GM12878 (cell line): Measurements from ENCODE around the gene MIEN1. TPM values are rescaled to one million over a fixed set of nuclear protein-coding genes. Genes with fewer than 3 reads are reported as not detected.

ENCODE experiments used
- ATAC-seq: fragments of 200-7000 bp; cut with Tn5 transposase; 3 replicates; pipeline ENCODE4 v1.9.1; 2020; ENCODE audit warnings: mild to moderate bottlenecking, moderate library complexity
- BruUV-seq: library from RNA; stranded (reverse); fragments of 400-500 nt; replicated peaks from 2 replicates; lab custom pipeline; 2021; lab: Mats Ljungman, UMichigan
- CTCF ChIA-PET: fragments of 300-600 bp; sonication (Branson Sonifier 250); formaldehyde crosslinking; extraction: SDS; loops from one replicate; lab custom pipeline; 2021; ENCODE audit warnings: inconsistent platforms; lab: Yijun Ruan, JAX
- POLR2A ChIA-PET: fragments of 350-600 bp; formaldehyde crosslinking; extraction: SDS; loops from one replicate; lab custom pipeline; 2021; ENCODE audit warnings: inconsistent platforms; lab: Charles Lee
- RAD21 ChIA-PET: fragments of 300-600 bp; sonication (Branson Sonifier 250); formaldehyde crosslinking; loops from one replicate; lab custom pipeline; 2023; ENCODE audit warnings: antibody characterized with exemption; ENCODE audit not compliant: unreplicated experiment; lab: Charles Lee
- SMC1A ChIA-PET: fragments of 300-600 bp; sonication (Branson Sonifier 250); formaldehyde crosslinking; loops from one replicate; lab custom pipeline; 2023; ENCODE audit not compliant: unreplicated experiment, uncharacterized antibody; lab: Charles Lee
- DNase-seq: peaks from one replicate; pipeline ENCODE4 v3.0.0-alpha.2; 2011; ENCODE audit warnings: low read depth, low spot score
- FAIRE-seq: peaks from 3 replicates; lab custom pipeline; 2011; peaks lifted over from hg19 to GRCh38; lab: Jason Lieb, UNC
- H2AFZ ChIP-seq: 2 replicates; pipeline ENCODE4 v1.6.0; 2011; ENCODE audit warnings: low read depth, low read length, control low read depth; ENCODE audit not compliant: control insufficient read depth
- H3K27ac ChIP-seq: 2 replicates; pipeline ENCODE4 v1.5.1; 2011; ENCODE audit warnings: control low read depth; ENCODE audit not compliant: control insufficient read depth, insufficient read depth
- H3K27me3 ChIP-seq, 2 experiments: replicated peaks in 1 of 2; 2 replicates each; pipeline versions ENCODE4 v1.6.0 to v1.6.1; 2011; ENCODE audit warnings: low read length in 1 of 2; ENCODE audit not compliant: control insufficient read depth in 2 of 2, insufficient read depth in 2 of 2
- H3K36me3 ChIP-seq, 2 experiments: 2 replicates each; pipeline ENCODE4 v1.5.1; 2011; ENCODE audit warnings: low read length in 1 of 2; ENCODE audit not compliant: control insufficient read depth in 2 of 2, insufficient read depth in 2 of 2
- H3K4me1 ChIP-seq: 2 replicates; pipeline ENCODE4 v1.6.1; 2011; ENCODE audit warnings: mild to moderate bottlenecking, low read length, moderate library complexity, mixed read lengths; ENCODE audit not compliant: control insufficient read depth, insufficient read depth
- H3K4me2 ChIP-seq: 2 replicates; pipeline ENCODE4 v1.6.0; 2011; ENCODE audit warnings: control low read depth; ENCODE audit not compliant: control insufficient read depth, insufficient read depth
- H3K4me3 ChIP-seq: fragments of 200-600 bp; sonication (generic); 2 replicates; pipeline ENCODE4 v1.5.1; 2016
- H3K79me2 ChIP-seq: 2 replicates; pipeline ENCODE4 v1.6.0; 2011; ENCODE audit warnings: low read length; ENCODE audit not compliant: control insufficient read depth, insufficient read depth
- H3K9ac ChIP-seq: 2 replicates; pipeline ENCODE4 v1.8.0; 2011; ENCODE audit warnings: low read length, control low read depth, mixed read lengths; ENCODE audit not compliant: control insufficient read depth, insufficient read depth
- H3K9me3 ChIP-seq: replicated peaks from 3 replicates; pipeline ENCODE4 v1.5.1; 2011; ENCODE audit warnings: mild to moderate bottlenecking, low read length; ENCODE audit not compliant: control insufficient read depth, insufficient read depth
- H4K20me1 ChIP-seq: 2 replicates; pipeline ENCODE4 v1.6.0; 2011; ENCODE audit not compliant: control insufficient read depth, insufficient read depth
- EP300 ChIP-seq, 2 experiments: fragments of 150-350 bp in 1 of 2; IDR thresholded peaks; 2 replicates each; pipeline ENCODE4 v1.6.1; 2011 to 2012; ENCODE audit warnings: low read depth in 2 of 2, low read length in 2 of 2, borderline replicate concordance in 1 of 2, improper control_type of control experiment in 1 of 2, inconsistent platforms in 1 of 2; ENCODE audit not compliant: control insufficient read depth in 1 of 2
- ETV6 ChIP-seq, 2 experiments: fragments of 450-650 bp in 1 of 2; IDR thresholded peaks in 1 of 2; conservative IDR thresholded peaks in 1 of 2; 2 replicates each; pipeline ENCODE4 v1.6.1; 2014; ENCODE audit warnings: antibody characterized with exemption in 1 of 2, borderline replicate concordance in 1 of 2, low read depth in 1 of 2, mild to moderate bottlenecking in 1 of 2, moderate library complexity in 1 of 2
- IRF4 ChIP-seq: IDR thresholded peaks from 2 replicates; pipeline ENCODE4 v1.6.1; 2011; ENCODE audit warnings: low read depth, low read length
- WGBS: methylation state at CpG from one replicate; pipeline ENCODE4 v1.1.6; 2016; ENCODE audit warnings: low lambda C conversion rate; ENCODE audit not compliant: insufficient replicate concordance, insufficient coverage; ENCODE audit errors: missing lambda C conversion rate; 5-methylcytosine and 5-hydroxymethylcytosine counted together
- in situ Hi-C: fragments of 300-500 bp; cut with MboI; formaldehyde crosslinking; loops from 9 replicates; pipeline ENCODE4 v1.14.3; 2018; ENCODE audit warnings: mixed read lengths
- intact Hi-C: fragments of 100-400 bp; cut with micrococcal nuclease; formaldehyde crosslinking; loops from one replicate; pipeline ENCODE4 v1.14.2; 2022; ENCODE audit not compliant: unreplicated experiment
- polyA plus RNA-seq, 11 experiments: library from polyadenylated mRNA; depleted of rRNA in 4 of 11; unstranded in 6 of 11; stranded (reverse) in 5 of 11; fragments of >200 nt; fragmentation: Nextera tagmentation in 4 of 11; fragmentation: Illumina TruSeq in 1 of 11; extraction: Ambion mirVana in 4 of 11; extraction: Trizol in 1 of 11; gene quantifications; 1 replicate in 1 of 11; 2 replicates in 10 of 11; pipeline versions ENCODE4 v1.2.1 to v1.2.3, GENCODE V29; 2011 to 2016; ENCODE audit warnings: inconsistent platforms in 2 of 11, missing spikeins in 2 of 11, low read depth in 1 of 11
- total RNA-seq, 4 experiments: library from RNA; depleted of rRNA in 3 of 4; stranded (reverse); fragments of >200 nt in 3 of 4; fragmentation: Illumina TruSeq in 1 of 4; extraction: Trizol in 1 of 4; gene quantifications; 2 replicates each; pipeline versions ENCODE4 v1.2.1 to v1.2.3, GENCODE V29; 2013 to 2021
- TF ChIP-seq, protein P1 (sequence below): fragments of 450-650 bp; formaldehyde crosslinking; IDR thresholded peaks from 2 replicates; pipeline ENCODE4 v1.5.0; 2022; ENCODE audit warnings: mild to moderate bottlenecking, missing genetic modification characterization

MIEN1 gene
- total and polyA plus RNA-seq, 10 of the 15 experiments (the other 5 are each of a cell fraction or from before 2014, with no cell fraction given): 24.9 to 89.1 (median 47.7) TPM

DNA sequence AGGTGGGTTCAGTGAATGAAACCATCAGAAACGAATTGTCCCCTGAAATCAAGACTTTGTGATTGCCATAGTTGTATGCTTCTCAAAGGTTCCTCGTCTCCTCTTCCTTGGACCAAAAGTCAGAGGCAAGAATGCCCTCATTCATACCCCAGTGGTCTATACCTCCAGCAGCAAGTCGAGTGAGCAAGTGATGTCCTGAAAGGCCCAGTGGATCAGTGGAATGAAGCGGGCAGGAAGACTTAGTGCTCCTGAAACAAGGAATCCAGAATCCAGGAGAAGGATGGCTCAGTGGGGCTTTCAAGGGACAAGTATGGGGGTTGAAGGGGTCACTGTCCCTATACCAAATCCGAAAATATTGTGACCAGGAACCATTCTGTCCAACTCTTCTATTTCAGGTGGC lies 35.7 kb downstream of the MIEN1 start:
- RAD21 ChIA-PET: no interaction called here
- SMC1A ChIA-PET: interaction anchor here (1.2 kb wide), 1 partner anchor 12 kb away, joined by 3 read pairs; no protein-coding TSS in a partner anchor
- TF ChIP-seq, protein P1, sequence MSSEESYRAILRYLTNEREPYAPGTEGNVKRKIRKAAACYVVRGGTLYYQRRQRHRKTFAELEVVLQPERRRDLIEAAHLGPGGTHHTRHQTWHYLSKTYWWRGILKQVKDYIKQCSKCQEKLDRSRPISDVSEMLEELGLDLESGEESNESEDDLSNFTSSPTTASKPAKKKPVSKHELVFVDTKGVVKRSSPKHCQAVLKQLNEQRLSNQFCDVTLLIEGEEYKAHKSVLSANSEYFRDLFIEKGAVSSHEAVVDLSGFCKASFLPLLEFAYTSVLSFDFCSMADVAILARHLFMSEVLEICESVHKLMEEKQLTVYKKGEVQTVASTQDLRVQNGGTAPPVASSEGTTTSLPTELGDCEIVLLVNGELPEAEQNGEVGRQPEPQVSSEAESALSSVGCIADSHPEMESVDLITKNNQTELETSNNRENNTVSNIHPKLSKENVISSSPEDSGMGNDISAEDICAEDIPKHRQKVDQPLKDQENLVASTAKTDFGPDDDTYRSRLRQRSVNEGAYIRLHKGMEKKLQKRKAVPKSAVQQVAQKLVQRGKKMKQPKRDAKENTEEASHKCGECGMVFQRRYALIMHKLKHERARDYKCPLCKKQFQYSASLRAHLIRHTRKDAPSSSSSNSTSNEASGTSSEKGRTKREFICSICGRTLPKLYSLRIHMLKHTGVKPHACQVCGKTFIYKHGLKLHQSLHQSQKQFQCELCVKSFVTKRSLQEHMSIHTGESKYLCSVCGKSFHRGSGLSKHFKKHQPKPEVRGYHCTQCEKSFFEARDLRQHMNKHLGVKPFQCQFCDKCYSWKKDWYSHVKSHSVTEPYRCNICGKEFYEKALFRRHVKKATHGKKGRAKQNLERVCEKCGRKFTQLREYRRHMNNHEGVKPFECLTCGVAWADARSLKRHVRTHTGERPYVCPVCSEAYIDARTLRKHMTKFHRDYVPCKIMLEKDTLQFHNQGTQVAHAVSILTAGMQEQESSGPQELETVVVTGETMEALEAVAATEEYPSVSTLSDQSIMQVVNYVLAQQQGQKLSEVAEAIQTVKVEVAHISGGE (CRISPR knock-in tag): no peak
- TF ChIP-seq IRF4: no peak
- no peak for TF ChIP-seq EP300 (IDR thresholded peaks at IDR 0.05; ENCODE audit: borderline replicate concordance in 1 of 2, control insufficient read depth in 1 of 2, low read depth in 2 of 2, low read length in 2 of 2)
- TF ChIP-seq ETV6 (conservative IDR thresholded peaks at IDR 0.05 in 1 of 2, IDR thresholded peaks at IDR 0.05 in 1 of 2; ENCODE audit: borderline replicate concordance in 1 of 2, low read depth in 1 of 2): no peak
- TF ChIP-seq, all 136 proteins: peak for 0
- no TSS peak for BruUV-seq
- H3K79me2 ChIP-seq: no peaks in the 10 kb centered on the region
- H3K4me3 ChIP-seq: no peak overlapping the region
- DNase-seq (no peak), ATAC-seq (no peak), FAIRE-seq (no peak)
- no peaks in the 10 kb centered on the region for H3K36me3 ChIP-seq
- WGBS: 26% methylated on average over 5 of the region's 5 CpGs
- in situ Hi-C loops: no loop called here
- no peaks in the 10 kb centered on the region for H3K4me1 ChIP-seq
- H3K4me2 ChIP-seq: no peak overlapping the region
- no peaks in the 10 kb centered on the region for H4K20me1 ChIP-seq
- ChIA-PET POLR2A (no interaction called here), CTCF (interaction anchor here (1.1 kb wide), 2 partner anchors 9 to 147 kb away, joined by 3 read pairs; no protein-coding TSS in a partner anchor)
- no peak overlapping the region for H2AFZ ChIP-seq
- H3K9ac ChIP-seq: no peak overlapping the region
- H3K9me3 ChIP-seq: no peaks in the 10 kb centered on the region
- intact Hi-C loops: no loop called here
- H3K27me3 ChIP-seq: no peaks in the 10 kb centered on the region
- no peak overlapping the region for H3K27ac ChIP-seq
